ENCODE measurements around the gene C16orf96. TPM values are rescaled to one million over a fixed set of nuclear protein-coding genes. Genes with fewer than 3 reads are reported as not detected.

C16orf96 gene
- total and polyA plus RNA-seq, 2 of the 8 experiments (the other 6 are each of a cell fraction or from before 2014, with no cell fraction given) = 1.0 to 1.3 TPM

DNA sequence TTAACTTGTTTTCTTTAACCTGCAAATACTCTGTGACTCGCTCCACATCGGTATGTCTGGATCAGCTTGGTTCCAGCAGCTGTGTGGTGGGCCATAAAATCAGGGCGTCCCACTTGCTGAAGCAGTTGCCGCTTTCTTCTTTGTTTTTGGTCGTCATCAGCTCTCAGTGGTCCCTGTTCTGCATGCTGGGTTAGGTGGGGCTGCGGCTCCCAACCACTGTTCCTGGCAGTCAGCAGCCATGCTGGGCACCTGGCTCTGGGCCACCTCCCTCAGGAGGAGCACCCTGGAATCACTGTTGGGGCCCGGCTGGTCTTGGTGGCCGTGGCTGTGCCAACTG lies 91.5 kb downstream of the C16orf96 start:
- no peak overlapping the region for H2AK5ac ChIP-seq (ENCODE audit: low read depth, low read length)
- 92% methylated on average over 8 of the region's 8 CpGs; no CpG with 5 or more reads in 1 of the 2 experiments for WGBS, 2 experiments (ENCODE audit: extremely low coverage in 1 of 2, insufficient coverage in 1 of 2, insufficient read length in 1 of 2, insufficient replicate concordance in 2 of 2, low coverage in 1 of 2, low lambda C conversion rate in 2 of 2, missing lambda C conversion rate in 1 of 2)
- no peak overlapping the region for H3K56ac ChIP-seq (replicated peaks; ENCODE audit: insufficient read length, low read depth, low read length)
- H3K14ac ChIP-seq (ENCODE audit: insufficient read length) = no peak overlapping the region
- peaks cover 0 to 2% (median 0%) of the 10 kb centered on the region in 4 experiments; a peak in 2 of 7 replicates for H3K4me1 ChIP-seq (replicated peaks in 1 of 4; ENCODE audit: control insufficient read depth in 3 of 4, insufficient read depth in 4 of 4, low read length in 3 of 4)
- H3K4me2 ChIP-seq (ENCODE audit: insufficient read depth in 1 of 2, low read depth in 2 of 2, low read length in 2 of 2) = no peak overlapping the region
- no peak for DNase-seq (ENCODE audit: low read depth in 1 of 2, low spot score in 2 of 2)
- no peak overlapping the region for H2BK5ac ChIP-seq (ENCODE audit: low read depth, low read length)
- no peak overlapping the region for H2AFZ ChIP-seq (ENCODE audit: low read length)
- no peak overlapping the region for H2BK15ac ChIP-seq (ENCODE audit: low read length)
- no peak overlapping the region for H4K5ac ChIP-seq (ENCODE audit: insufficient read length, low read depth, low read length)
- no peak overlapping the region for H3K27ac ChIP-seq (ENCODE audit: low read depth, low read length)
- H3K79me2 ChIP-seq (ENCODE audit: control insufficient read depth in 1 of 2, insufficient read depth in 2 of 2, low read length in 2 of 2) = peaks cover 0 to 48% of the 10 kb centered on the region in 2 experiments; a peak in 2 of 4 replicates
- peaks cover 18% of the 10 kb centered on the region for H3K79me1 ChIP-seq (ENCODE audit: low read depth, low read length)
- H2BK120ac ChIP-seq (replicated peaks; ENCODE audit: low read depth, low read length) = no peak overlapping the region
- H2BK12ac ChIP-seq (ENCODE audit: low read depth, low read length) = no peak overlapping the region
- peaks cover 0 to 7% (median 6%) of the 10 kb centered on the region in 4 experiments; a peak in 5 of 8 replicates for H3K36me3 ChIP-seq (ENCODE audit: control insufficient read depth in 2 of 4, insufficient read depth in 4 of 4, low read length in 3 of 4)
- H2BK20ac ChIP-seq (ENCODE audit: low read length) = no peak overlapping the region
- H3K4ac ChIP-seq (replicated peaks; ENCODE audit: insufficient read length, low read depth, low read length) = no peak overlapping the region
- H3K23ac ChIP-seq (ENCODE audit: insufficient read length) = no peak overlapping the region
- peaks cover 5 to 11% of the 10 kb centered on the region in 2 experiments for H4K20me1 ChIP-seq (replicated peaks in 1 of 2; ENCODE audit: control insufficient read depth in 1 of 2, insufficient read depth in 2 of 2, low read length in 2 of 2)
- H3K9ac ChIP-seq (replicated peaks in 1 of 4; ENCODE audit: extremely low read depth in 1 of 4, low read depth in 3 of 4, low read length in 3 of 4) = no peak overlapping the region
- no peak overlapping the region for H4K91ac ChIP-seq (replicated peaks; ENCODE audit: insufficient read length, low read length)
- H3K23me2 ChIP-seq (ENCODE audit: low read depth, low read length) = no peaks in the 10 kb centered on the region
- no peaks in the 10 kb centered on the region for H3K9me3 ChIP-seq (ENCODE audit: insufficient read depth in 2 of 2, low read depth in 1 of 2, low read length in 1 of 2)
- H4K8ac ChIP-seq (ENCODE audit: extremely low read depth, insufficient read depth, low read length) = no peak overlapping the region
- H3K18ac ChIP-seq (ENCODE audit: extremely low read depth, low read length) = no peak overlapping the region
- no peak overlapping the region for H3K4me3 ChIP-seq (ENCODE audit: extremely low read depth in 1 of 4, insufficient read depth in 2 of 4, low read depth in 3 of 4, low read length in 4 of 4)
- no peak for FAIRE-seq
- no peaks in the 10 kb centered on the region for H3K27me3 ChIP-seq (replicated peaks in 1 of 4; ENCODE audit: control insufficient read depth in 3 of 4, extremely low read depth in 1 of 4, insufficient read depth in 3 of 4, low read length in 3 of 4)
- ChIA-PET POLR2A (ENCODE audit: partially characterized antibody) (interaction anchor here (0.6 to 0.7 kb wide), 2 partner anchors 30 to 130 kb away, joined by 3 to 4 read pairs; no protein-coding TSS in a partner anchor), CTCF (ENCODE audit: partially characterized antibody) (interaction anchor here (0.6 to 1.1 kb wide), 2 partner anchors 24 to 123 kb away, joined by 3 to 5 read pairs; no protein-coding TSS in a partner anchor)
- TF ChIP-seq SUZ12 (IDR thresholded peaks at IDR 0.05; ENCODE audit: low read length) (no peak), JUND (IDR thresholded peaks at IDR 0.05; ENCODE audit: low read length) (no peak), GABPA (IDR thresholded peaks at IDR 0.05; ENCODE audit: borderline replicate concordance, insufficient read depth, low read length) (no peak), SRF (IDR thresholded peaks at IDR 0.05; ENCODE audit: low read depth, low read length) (no peak), CEBPB (IDR thresholded peaks at IDR 0.05; ENCODE audit: low read depth, low read length) (no peak), TAF7 (optimal IDR thresholded peaks at IDR 0.05; ENCODE audit: borderline replicate concordance, low read depth, low read length) (no peak)

Data from H1 (cell line).